ENCODE results near the gene TERT. TPM values are rescaled to one million over a fixed set of nuclear protein-coding genes. Genes with fewer than 3 reads are reported as not detected.

Gene TERT
- polyA plus RNA-seq, 4 donors, result 0.18 to 0.39 (median 0.23) TPM

GRCh38 chr5:1265461-1266455, 29.1 kb downstream of the TERT start:
- DNase-seq (ENCODE audit: low read depth in 4 of 4, low spot score in 3 of 4), result no peak

GRCh38 chr5:1265026-1265425, 29.8 kb downstream of the TERT start:
- no peak for DNase-seq (ENCODE audit: low read depth in 4 of 4, low spot score in 3 of 4)

GRCh38 chr5:1264211-1264610, 30.7 kb downstream of the TERT start:
- no peak for DNase-seq (ENCODE audit: low read depth in 4 of 4, low spot score in 3 of 4)

- no peak for DNase-seq (ENCODE audit: low read depth in 4 of 4, low spot score in 3 of 4)
Observed at GRCh38 chr5:1262381-1262780, 32.5 kb downstream of the TERT start.

GRCh38 chr5:1261643-1262042, 33.2 kb downstream of the TERT start:
- DNase-seq (ENCODE audit: low read depth in 4 of 4, low spot score in 3 of 4), result no peak

- no peak for DNase-seq (ENCODE audit: low read depth in 4 of 4, low spot score in 3 of 4)
Observed at GRCh38 chr5:1259806-1260480, 34.9 kb downstream of the TERT start.

- DNase-seq (ENCODE audit: low read depth in 4 of 4, low spot score in 3 of 4), result no peak
Observed at GRCh38 chr5:1257841-1258240, 37.0 kb downstream of the TERT start.

- no peak for DNase-seq (ENCODE audit: low read depth in 4 of 4, low spot score in 3 of 4)
Observed at GRCh38 chr5:1257363-1257762, 37.5 kb downstream of the TERT start.

GRCh38 chr5:1256776-1257175, 38.1 kb downstream of the TERT start:
- DNase-seq (ENCODE audit: low read depth in 4 of 4, low spot score in 3 of 4), result no peak

- no peak for DNase-seq (ENCODE audit: low read depth in 4 of 4, low spot score in 3 of 4)
Observed at GRCh38 chr5:1255081-1255561, 39.7 kb downstream of the TERT start.

- DNase-seq (ENCODE audit: low read depth in 4 of 4, low spot score in 3 of 4), result no peak
Observed at GRCh38 chr5:1254196-1254595, 40.7 kb downstream of the TERT start.

GRCh38 chr5:1253456-1254105, 41.3 kb downstream of the TERT start:
- no peak for DNase-seq (ENCODE audit: low read depth in 4 of 4, low spot score in 3 of 4)

- DNase-seq (ENCODE audit: low read depth in 4 of 4, low spot score in 3 of 4), result no peak
Observed at GRCh38 chr5:1252681-1253080, 42.2 kb downstream of the TERT start.

GRCh38 chr5:1251678-1252580, 42.9 kb downstream of the TERT start:
- DNase-seq (ENCODE audit: low read depth in 4 of 4, low spot score in 3 of 4), result no peak

- DNase-seq (ENCODE audit: low read depth in 4 of 4, low spot score in 3 of 4), result no peak
Observed at GRCh38 chr5:1249366-1250280, 45.2 kb downstream of the TERT start.

- no peak for DNase-seq (ENCODE audit: low read depth in 4 of 4, low spot score in 3 of 4)
Observed at GRCh38 chr5:1247811-1248210, 47.1 kb downstream of the TERT start.

GRCh38 chr5:1246711-1247431, 48.0 kb downstream of the TERT start:
- DNase-seq (ENCODE audit: low read depth in 4 of 4, low spot score in 3 of 4), result peak; percentile 70 to 83 (median 77)

- DNase-seq (ENCODE audit: low read depth in 4 of 4, low spot score in 3 of 4), result no peak
Observed at GRCh38 chr5:1245905-1246576, 48.8 kb downstream of the TERT start.

Measured in right renal pelvis (tissue), 4 donors.